Nephron progenitor cell (in vitro differentiated cells): ENCODE data around the gene RBM38.
"Not testable (repeated sequence)": the region's sequence is repeated elsewhere in the genome, so short reads cannot be mapped to it uniquely, and the experiment has no call there.

Experiments
- DNase-seq: peaks from one replicate; pipeline ENCODE4 v3.0.0; 2021
- H3K27ac Mint-ChIP-seq: 2 replicates; pipeline ENCODE4 v1.8.0; 2021; ENCODE audit warnings: mild to moderate bottlenecking, moderate library complexity, mixed read lengths
- H3K27me3 Mint-ChIP-seq: 2 replicates; pipeline ENCODE4 v1.8.0; 2021; ENCODE audit warnings: mild to moderate bottlenecking, low read depth, mixed read lengths; ENCODE audit not compliant: poor library complexity
- H3K36me3 Mint-ChIP-seq: 2 replicates; pipeline ENCODE4 v1.8.0; 2021; ENCODE audit warnings: low read depth, mixed read lengths
- H3K4me1 Mint-ChIP-seq: 2 replicates; pipeline ENCODE4 v1.8.0; 2021; ENCODE audit warnings: mixed read lengths
- H3K4me3 Mint-ChIP-seq: 2 replicates; pipeline ENCODE4 v1.8.0; 2021; ENCODE audit warnings: mild to moderate bottlenecking, moderate library complexity, mixed read lengths
- H3K9me3 Mint-ChIP-seq: 2 replicates; pipeline ENCODE4 v1.8.0; 2021; ENCODE audit warnings: mild to moderate bottlenecking, moderate library complexity, mixed read lengths
- CTCF ChIP-seq: fragments of 200-600 bp; sonication (generic); IDR thresholded peaks from 2 replicates; pipeline ENCODE4 v1.5.0; 2021; ENCODE audit warnings: antibody characterized with exemption

The RBM38 gene

GRCh38 chr20:57415771-57416170 lies 24.6 kb downstream of the RBM38 start:
- no peak for DNase-seq
- TF ChIP-seq CTCF = no peak
- no peaks in the 10 kb centered on the region for H3K9me3 Mint-ChIP-seq
- peaks cover 10% of the 10 kb centered on the region for H3K27me3 Mint-ChIP-seq
- no peaks in the 10 kb centered on the region for H3K36me3 Mint-ChIP-seq
- H3K4me3 Mint-ChIP-seq = no peak overlapping the region
- H3K4me1 Mint-ChIP-seq = peaks cover 38% of the 10 kb centered on the region
- peak overlapping the region; percentile 51 for H3K27ac Mint-ChIP-seq

GRCh38 chr20:57416296-57417022 lies 25.3 kb downstream of the RBM38 start:
- no peak for DNase-seq
- Mint-ChIP-seq H3K4me3 (no peak overlapping the region), H3K9me3 (no peaks in the 10 kb centered on the region), H3K27ac (peak overlapping the region; percentile 51), H3K36me3 (no peaks in the 10 kb centered on the region), H3K27me3 (peaks cover 10% of the 10 kb centered on the region), H3K4me1 (peaks cover 35% of the 10 kb centered on the region)
- TF ChIP-seq CTCF = no peak

- Mint-ChIP-seq H3K4me1 (peaks cover 42% of the 10 kb centered on the region), H3K27me3 (peaks cover 10% of the 10 kb centered on the region), H3K4me3 (no peak overlapping the region), H3K9me3 (no peaks in the 10 kb centered on the region), H3K36me3 (no peaks in the 10 kb centered on the region), H3K27ac (no peak overlapping the region)
- no peak for TF ChIP-seq CTCF
- no peak for DNase-seq
These were observed 26.0 kb downstream of the RBM38 start for GRCh38 chr20:57417051-57417689.

GRCh38 chr20:57417830-57418780 lies 26.9 kb downstream of the RBM38 start:
- Mint-ChIP-seq H3K9me3 (no peaks in the 10 kb centered on the region), H3K36me3 (no peaks in the 10 kb centered on the region), H3K27me3 (peaks cover 11% of the 10 kb centered on the region), H3K27ac (peak overlapping the region; percentile 4), H3K4me3 (no peak overlapping the region), H3K4me1 (peaks cover 36% of the 10 kb centered on the region)
- TF ChIP-seq CTCF = no peak
- DNase-seq = no peak

GRCh38 chr20:57419479-57419878 lies 28.3 kb downstream of the RBM38 start:
- not testable (repeated sequence) for H3K4me3 Mint-ChIP-seq, H3K9me3 Mint-ChIP-seq, H3K36me3 Mint-ChIP-seq, DNase-seq, H3K27ac Mint-ChIP-seq
- Mint-ChIP-seq H3K4me1 (peaks cover 38% of the 10 kb centered on the region), H3K27me3 (peaks cover 16% of the 10 kb centered on the region)
